GM12864 (cell line): ENCODE data around the gene BICC1.

Source experiments
- DNase-seq: peaks from one replicate; pipeline ENCODE4 v3.0.0-alpha.2; 2011; ENCODE audit warnings: low read depth
- H3K4me3 ChIP-seq: 2 replicates; pipeline ENCODE4 v1.5.1; 2011; ENCODE audit warnings: mild to moderate bottlenecking, low read depth, low read length, control low read depth
- TF ChIP-seq, protein P1 (sequence below): IDR thresholded peaks from 2 replicates; pipeline ENCODE4 v1.5.1; 2011; ENCODE audit warnings: low read depth, mild to moderate bottlenecking, moderate library complexity, low read length, control low read depth, inconsistent platforms; ENCODE audit errors: missing control alignments

BICC1 gene

DNA sequence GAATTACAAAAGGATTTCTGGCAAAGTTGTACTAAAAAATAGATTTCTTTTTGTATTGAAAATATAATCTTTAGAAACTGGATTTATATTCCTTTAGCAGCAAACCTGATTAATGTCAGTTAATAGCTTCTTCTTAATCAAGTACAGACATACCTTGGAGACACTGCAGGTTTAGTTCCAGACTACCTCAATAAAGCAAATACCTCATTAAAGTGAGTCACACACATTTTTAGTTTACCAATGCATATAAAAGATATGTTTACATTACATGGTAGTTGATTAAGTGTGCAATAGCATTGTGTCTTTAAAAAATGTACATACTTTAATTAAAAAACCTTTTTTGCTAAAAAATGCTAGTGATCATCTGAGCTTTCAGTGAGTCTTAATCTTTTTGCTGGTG, 215.0 kb downstream of the BICC1 start:
- H3K4me3 ChIP-seq, result no peak overlapping the region
- DNase-seq, result no peak
- TF ChIP-seq, protein P1, sequence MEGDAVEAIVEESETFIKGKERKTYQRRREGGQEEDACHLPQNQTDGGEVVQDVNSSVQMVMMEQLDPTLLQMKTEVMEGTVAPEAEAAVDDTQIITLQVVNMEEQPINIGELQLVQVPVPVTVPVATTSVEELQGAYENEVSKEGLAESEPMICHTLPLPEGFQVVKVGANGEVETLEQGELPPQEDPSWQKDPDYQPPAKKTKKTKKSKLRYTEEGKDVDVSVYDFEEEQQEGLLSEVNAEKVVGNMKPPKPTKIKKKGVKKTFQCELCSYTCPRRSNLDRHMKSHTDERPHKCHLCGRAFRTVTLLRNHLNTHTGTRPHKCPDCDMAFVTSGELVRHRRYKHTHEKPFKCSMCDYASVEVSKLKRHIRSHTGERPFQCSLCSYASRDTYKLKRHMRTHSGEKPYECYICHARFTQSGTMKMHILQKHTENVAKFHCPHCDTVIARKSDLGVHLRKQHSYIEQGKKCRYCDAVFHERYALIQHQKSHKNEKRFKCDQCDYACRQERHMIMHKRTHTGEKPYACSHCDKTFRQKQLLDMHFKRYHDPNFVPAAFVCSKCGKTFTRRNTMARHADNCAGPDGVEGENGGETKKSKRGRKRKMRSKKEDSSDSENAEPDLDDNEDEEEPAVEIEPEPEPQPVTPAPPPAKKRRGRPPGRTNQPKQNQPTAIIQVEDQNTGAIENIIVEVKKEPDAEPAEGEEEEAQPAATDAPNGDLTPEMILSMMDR, result no peak

DNA sequence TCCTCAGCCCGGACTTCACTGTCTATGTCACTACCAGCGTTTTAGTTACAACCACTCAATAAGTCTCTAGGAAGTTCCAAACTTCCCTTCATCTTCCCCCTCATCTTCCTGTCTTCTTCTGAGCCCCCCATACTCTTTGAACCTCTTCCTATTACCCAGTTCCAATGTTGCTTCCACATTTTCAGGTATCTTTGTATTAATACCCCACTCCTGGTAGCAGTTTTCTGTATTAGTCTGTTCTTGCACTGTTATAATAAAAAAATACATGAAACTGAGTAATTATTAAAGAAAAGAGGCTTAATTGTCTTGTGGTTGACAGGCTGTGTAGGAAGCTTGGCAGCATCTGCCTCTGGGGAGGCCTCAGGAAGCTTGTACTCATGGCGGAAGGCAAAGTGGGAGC, 218.6 kb downstream of the BICC1 start:
- DNase-seq, result no peak
- TF ChIP-seq, protein P1, result no peak
- H3K4me3 ChIP-seq, result no peak overlapping the region

DNA sequence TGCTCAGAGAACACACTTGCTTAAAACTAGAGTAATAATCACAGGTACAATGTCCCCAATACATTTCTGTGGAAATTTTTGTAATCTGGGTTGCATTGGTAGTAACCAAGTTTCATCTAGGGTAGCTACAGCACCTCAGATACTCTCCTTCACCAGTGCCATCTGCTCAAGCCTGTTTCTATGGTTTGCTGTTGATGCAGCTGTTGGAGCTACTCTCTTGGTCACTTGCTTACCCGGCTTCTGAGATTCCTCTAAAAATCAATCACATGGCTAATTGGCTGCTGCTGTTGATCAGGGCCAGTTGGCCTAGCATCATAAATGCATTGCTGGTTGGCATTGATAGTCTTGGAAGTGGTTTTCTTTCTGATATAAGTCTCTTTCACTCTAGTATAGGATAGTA, 220.8 kb downstream of the BICC1 start:
- TF ChIP-seq, protein P1, result no peak
- H3K4me3 ChIP-seq, result no peak overlapping the region
- DNase-seq, result no peak

DNA sequence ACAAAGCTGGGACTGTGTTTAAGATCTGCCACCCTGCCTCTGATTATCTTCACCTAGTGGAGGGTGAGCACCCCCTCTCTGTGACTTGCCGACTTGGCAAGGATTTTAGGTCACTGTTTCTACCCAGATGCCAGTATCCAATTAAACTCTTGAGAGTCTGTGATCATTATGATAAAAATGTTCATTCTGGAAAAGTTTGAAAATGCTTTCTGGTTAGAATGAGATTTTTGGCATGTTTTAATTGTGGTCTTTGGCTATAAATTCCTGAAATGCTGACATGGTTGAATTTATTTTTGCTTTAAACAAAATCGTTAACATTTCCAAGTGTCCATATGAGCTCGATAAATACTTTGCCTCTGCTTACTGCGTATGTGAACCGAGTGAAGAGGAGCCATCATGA, 221.4 kb downstream of the BICC1 start:
- DNase-seq, result no peak
- H3K4me3 ChIP-seq, result no peak overlapping the region
- TF ChIP-seq, protein P1, result no peak

DNA sequence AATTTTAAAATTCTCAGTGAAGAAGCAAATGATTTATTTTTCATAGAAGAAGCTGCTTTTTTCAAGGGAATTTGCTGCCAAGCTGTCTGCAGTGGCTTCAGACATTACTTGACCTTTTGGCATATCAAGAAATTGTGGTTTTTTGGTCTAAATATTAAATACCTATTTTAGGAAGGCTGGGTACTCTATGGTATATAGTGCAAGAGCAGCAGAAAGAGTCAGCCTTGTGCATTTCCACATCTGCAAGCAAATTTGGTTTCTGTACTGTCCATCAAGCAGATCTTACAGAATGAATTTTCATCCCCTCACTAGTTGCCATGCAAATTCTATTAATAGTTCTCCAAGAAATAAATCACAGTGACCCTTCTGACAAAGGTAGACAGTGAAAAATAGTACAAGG, 222.0 kb downstream of the BICC1 start:
- no peak for DNase-seq
- TF ChIP-seq, protein P1, result no peak
- no peak overlapping the region for H3K4me3 ChIP-seq

DNA sequence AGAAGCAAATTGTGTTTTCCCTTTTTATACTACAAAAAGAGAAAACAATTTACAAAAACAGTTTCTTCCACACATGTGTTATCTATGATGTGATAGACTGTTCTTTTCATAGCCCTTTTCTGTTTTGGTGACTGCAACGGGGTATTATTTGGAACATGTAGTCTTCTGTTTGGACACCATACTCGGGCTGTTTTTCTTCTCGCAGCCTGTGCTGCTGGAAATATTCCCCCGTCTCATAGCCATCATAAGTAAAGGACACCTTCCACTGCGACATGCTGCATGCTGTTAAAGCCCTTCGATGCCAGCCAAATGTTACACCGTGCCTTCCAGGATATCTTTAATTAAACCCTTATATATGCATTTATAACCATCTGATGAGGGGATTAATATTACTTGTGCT, 222.4 kb downstream of the BICC1 start:
- no peak for DNase-seq
- TF ChIP-seq, protein P1, result no peak

DNA sequence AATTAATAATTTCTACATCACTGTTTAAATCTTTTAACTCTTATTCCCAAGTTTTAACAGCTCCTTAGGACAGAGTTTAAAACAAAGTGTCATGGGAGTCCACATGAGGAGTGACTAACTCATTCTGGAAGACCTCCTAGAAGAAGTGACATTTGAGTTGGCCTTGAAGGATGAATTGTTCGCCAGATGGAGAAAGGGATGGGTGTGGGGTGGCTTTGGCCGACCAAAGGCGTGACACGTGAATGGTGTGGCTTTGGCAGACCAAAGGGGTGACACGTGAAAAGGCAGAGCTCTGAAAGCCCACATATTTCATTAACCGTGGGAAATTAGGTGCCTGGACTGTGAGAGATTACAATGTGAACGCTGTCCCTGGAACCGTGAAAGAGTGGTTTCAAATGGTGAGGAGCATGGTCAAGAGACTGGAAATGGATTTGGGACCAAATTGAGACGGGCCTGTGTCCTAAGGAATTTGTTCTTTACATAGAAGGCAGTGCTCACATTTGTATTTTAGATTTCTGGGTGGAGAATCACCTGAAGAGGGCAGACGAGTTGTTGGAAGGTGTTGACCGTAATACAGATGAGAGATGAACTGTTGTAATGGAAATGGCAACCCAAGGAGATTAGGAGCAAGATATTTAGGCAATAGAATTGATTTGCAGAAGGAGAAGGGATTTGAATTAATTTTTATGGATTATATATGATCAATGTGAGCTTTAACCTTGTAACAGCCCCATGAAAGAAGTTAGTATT, 228.1 kb downstream of the BICC1 start:
- DNase-seq, result no peak
- no peak overlapping the region for H3K4me3 ChIP-seq
- TF ChIP-seq, protein P1, result no peak

More for the DNA sequence above, 222.4 kb downstream of the BICC1 start:
- no peak overlapping the region for H3K4me3 ChIP-seq
